Mucosa of descending colon (tissue), 3 donors: ENCODE measurements around the gene ENTPD1. TPM values are rescaled to one million over a fixed set of nuclear protein-coding genes. Genes with fewer than 3 reads are reported as not detected.

Experiments
- ATAC-seq: fragments of 200-7000 bp; cut with Tn5 transposase; one replicate; pipeline ENCODE4 v1.9.1; 2020; ENCODE audit warnings: mild to moderate bottlenecking, moderate library complexity
- DNase-seq, 3 donors: peaks; one replicate each; pipeline ENCODE4 v3.0.0-alpha.2; 2020
- H3K36me3 ChIP-seq: fragments of 200-600 bp; one replicate; pipeline ENCODE4 v1.8.0; 2021; ENCODE audit warnings: low read depth, mild to moderate bottlenecking
- H3K4me1 ChIP-seq: fragments of 200-600 bp; one replicate; pipeline ENCODE4 v1.8.0; 2021; ENCODE audit warnings: low read depth, mild to moderate bottlenecking
- H3K4me3 ChIP-seq: fragments of 200-600 bp; one replicate; pipeline ENCODE4 v1.8.0; 2021; ENCODE audit warnings: mild to moderate bottlenecking
- H3K9me3 ChIP-seq: fragments of 200-600 bp; one replicate; pipeline ENCODE4 v1.8.0; 2021; ENCODE audit warnings: mild to moderate bottlenecking
- intact Hi-C, 2 donors: fragments of 100-400 bp; cut with DNase I in 1 of 2; cut with micrococcal nuclease in 1 of 2; formaldehyde crosslinking; loops; one replicate each; pipeline versions ENCODE4 v1.11.0 to v1.11.1; 2022; cut with DNase I, micrococcal nuclease
- total RNA-seq, 3 donors: library from RNA; stranded (reverse); fragmentation: NEBNext Ultra II Directional in 2 of 3; extraction: Animal tissue kit (Norgen Biotek cat#: 25700) in 2 of 3; gene quantifications; one replicate each; pipeline versions ENCODE4 v1.2.1 to v1.2.4, GENCODE V29; 2021 to 2023
- TF ChIP-seq, protein P1 (sequence below): fragments of 200-600 bp; IDR thresholded peaks from one replicate; pipeline ENCODE4 v1.8.0; 2022; ENCODE audit warnings: antibody characterized with exemption, mild to moderate bottlenecking
- donor health status: DM: no; HTN: no; CAD: no; lungs with moderate emphysema.
- donor health status: DM: no; HTN: no; CAD: no.
- donor health status: DM: no; HTN: yes; CAD: no.

ENTPD1 gene
- total RNA-seq, 3 donors from 2014 or later: 7.1 to 20.3 (median 7.2) TPM

DNA sequence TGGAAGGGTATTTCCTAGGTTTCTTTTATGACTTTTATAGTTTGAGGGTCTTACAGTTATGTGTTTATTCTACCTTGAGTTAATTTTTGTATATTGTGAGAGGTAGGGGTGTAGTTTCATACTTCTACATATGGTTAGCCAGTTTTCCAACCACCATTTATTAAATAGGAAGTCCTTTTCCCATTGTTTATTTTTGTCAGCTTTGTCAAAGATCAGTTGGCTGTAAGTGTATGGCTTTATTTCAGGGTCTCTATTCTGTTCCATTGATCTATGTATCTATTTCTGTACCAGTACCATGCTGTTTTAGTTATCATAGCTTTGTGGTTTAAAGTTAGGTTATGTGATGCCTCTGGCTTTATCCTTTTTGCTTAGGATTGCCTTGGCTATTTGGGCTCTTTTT is 79.9 kb downstream of the ENTPD1 start:
- intact Hi-C loops: no loop called here
- H3K36me3 ChIP-seq: no peaks in the 10 kb centered on the region
- no peaks in the 10 kb centered on the region for H3K4me1 ChIP-seq
- TF ChIP-seq, protein P1, sequence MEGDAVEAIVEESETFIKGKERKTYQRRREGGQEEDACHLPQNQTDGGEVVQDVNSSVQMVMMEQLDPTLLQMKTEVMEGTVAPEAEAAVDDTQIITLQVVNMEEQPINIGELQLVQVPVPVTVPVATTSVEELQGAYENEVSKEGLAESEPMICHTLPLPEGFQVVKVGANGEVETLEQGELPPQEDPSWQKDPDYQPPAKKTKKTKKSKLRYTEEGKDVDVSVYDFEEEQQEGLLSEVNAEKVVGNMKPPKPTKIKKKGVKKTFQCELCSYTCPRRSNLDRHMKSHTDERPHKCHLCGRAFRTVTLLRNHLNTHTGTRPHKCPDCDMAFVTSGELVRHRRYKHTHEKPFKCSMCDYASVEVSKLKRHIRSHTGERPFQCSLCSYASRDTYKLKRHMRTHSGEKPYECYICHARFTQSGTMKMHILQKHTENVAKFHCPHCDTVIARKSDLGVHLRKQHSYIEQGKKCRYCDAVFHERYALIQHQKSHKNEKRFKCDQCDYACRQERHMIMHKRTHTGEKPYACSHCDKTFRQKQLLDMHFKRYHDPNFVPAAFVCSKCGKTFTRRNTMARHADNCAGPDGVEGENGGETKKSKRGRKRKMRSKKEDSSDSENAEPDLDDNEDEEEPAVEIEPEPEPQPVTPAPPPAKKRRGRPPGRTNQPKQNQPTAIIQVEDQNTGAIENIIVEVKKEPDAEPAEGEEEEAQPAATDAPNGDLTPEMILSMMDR: no peak
- DNase-seq (no peak), ATAC-seq (no peak)
- H3K4me3 ChIP-seq: no peak overlapping the region
- no peaks in the 10 kb centered on the region for H3K9me3 ChIP-seq

DNA sequence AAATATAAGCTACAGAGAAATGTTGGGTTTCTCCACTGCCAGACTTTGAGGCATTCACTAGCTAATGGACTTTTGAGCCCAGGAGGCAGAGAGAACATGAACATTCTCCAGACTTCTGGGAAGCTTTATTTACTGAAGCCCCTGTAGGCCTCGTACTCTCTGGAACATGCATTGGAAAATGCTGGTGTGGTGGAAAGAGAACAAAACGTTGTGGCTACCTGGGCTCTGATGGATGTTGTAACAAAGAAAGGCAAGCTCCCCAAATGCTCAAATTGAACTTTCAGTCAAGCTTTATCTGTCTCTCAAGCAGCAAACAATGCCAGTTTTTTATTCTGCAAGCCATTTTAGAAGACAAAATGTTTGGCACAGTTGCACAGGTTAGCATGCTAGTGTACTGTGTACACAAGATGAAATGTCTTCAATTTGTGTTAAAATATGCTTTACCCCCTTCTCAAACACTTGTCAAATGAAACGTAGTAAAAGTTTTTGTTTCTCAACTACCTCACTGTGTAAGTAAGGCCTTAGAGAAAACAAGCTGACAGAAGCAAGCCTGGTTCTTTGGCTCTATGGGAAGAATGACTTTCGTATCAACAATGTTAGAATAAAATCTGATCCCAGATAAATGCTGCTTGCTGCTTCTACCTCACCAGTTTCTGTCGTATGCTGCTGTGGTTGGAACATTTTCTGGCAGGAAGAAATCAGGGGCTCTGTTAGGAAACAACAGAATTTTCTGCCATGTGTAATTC is 80.8 kb downstream of the ENTPD1 start:
- no peaks in the 10 kb centered on the region for H3K9me3 ChIP-seq
- H3K4me1 ChIP-seq: peaks cover 3% of the 10 kb centered on the region
- H3K4me3 ChIP-seq: no peak overlapping the region
- DNase-seq (no peak), ATAC-seq (no peak)
- no peaks in the 10 kb centered on the region for H3K36me3 ChIP-seq
- TF ChIP-seq, protein P1: no peak
- intact Hi-C loops: no loop called here

DNA sequence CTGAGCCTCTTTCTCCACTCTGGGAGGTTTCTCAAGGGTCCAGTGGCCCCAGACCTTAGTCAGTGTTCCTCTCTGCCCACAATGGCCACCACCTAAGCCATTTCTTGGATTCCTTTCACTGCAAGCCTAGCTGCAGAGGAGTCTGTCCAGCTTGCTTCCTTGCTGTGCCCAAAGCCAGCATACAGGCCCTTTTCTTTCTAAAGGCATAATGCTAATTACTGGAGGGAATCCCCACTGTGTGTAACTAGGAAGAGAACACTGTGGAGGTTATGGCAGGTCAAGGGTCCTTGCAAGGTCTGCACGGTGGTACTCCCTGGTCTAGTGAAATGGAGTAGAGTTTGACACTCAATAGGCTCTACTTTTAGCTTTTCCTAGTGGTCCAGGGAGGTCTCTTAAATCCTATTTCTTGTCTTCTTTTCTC is 81.4 kb downstream of the ENTPD1 start:
- Histone ChIP-seq H3K4me1 (peaks cover 3% of the 10 kb centered on the region), H3K4me3 (no peak overlapping the region), H3K36me3 (no peaks in the 10 kb centered on the region), H3K9me3 (no peaks in the 10 kb centered on the region)
- DNase-seq (no peak), ATAC-seq (peak; percentile 13)
- intact Hi-C loops: no loop called here
- TF ChIP-seq, protein P1: no peak

DNA sequence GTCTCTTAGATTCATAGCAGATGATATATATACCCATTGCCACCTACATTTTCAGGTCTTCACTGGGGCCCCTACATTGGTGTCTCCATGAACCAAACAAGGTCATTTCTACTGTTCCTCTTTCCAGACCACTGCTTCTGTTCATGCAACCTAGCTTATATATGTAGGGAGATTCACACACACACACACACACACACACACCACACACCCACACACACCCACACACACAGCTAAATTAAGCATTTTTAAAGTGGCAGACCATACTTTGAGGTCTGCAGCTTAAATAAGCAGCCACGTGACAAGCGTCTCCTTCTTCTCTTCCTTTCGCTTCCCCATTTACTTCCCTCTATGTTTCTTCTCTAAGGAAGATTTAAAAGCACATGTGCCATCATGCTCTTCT is 81.8 kb downstream of the ENTPD1 start:
- TF ChIP-seq, protein P1: no peak
- ATAC-seq (peak; percentile 64), DNase-seq (peak in 1 of 3 donors; percentile 37)
- Histone ChIP-seq H3K36me3 (no peaks in the 10 kb centered on the region), H3K9me3 (no peaks in the 10 kb centered on the region), H3K4me1 (peaks cover 3% of the 10 kb centered on the region), H3K4me3 (no peak overlapping the region)
- intact Hi-C loops: no loop called here

DNA sequence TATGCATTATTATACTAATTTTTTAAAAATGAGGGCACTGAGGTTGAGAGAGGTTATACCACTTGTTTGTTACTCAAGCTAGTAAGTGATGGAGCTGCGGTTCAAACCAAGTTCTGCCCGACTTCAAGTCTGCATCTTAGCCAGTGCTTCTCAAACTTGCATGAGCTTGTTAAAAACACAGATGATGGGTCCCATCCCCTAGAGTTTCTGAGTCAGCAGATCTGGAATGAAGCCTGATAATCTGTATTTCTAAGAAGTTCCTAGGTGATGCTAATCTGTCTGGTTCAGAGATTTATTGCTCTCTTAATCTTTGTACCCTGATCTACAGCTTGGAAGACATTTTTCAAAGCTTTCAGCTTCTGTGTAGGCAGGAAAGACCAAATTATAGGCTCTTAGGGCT is 84.2 kb downstream of the ENTPD1 start:
- no peak for ATAC-seq
- no peaks in the 10 kb centered on the region for H3K9me3 ChIP-seq
- peaks cover 3% of the 10 kb centered on the region for H3K4me1 ChIP-seq
- intact Hi-C loops: loop anchor here (5.0 kb wide), 2 partner anchors 143 to 148 kb away; partner anchors contain the start of gene TCTN3 (in 1 of the 2)
- DNase-seq: no peak
- TF ChIP-seq, protein P1: no peak
- no peak overlapping the region for H3K4me3 ChIP-seq
- H3K36me3 ChIP-seq: no peaks in the 10 kb centered on the region
